DOHH2 (cell line): ENCODE results near the gene EXOSC5.
A peak's percentile ranks its signal among the peaks of the same experiment; 100 is the strongest.
"Not testable (repeated sequence)": the region's sequence is repeated elsewhere in the genome, so short reads cannot be mapped to it uniquely, and the experiment has no call there.

Source experiments
- H3F3A ChIP-seq: fragments of 200-600 bp; sonication (generic), shearing (Covaris generic); 2 replicates; pipeline ENCODE4 v1.6.0; 2016; ENCODE audit warnings: antibody characterized with exemption, mild to moderate bottlenecking; ENCODE audit not compliant: control insufficient read depth, insufficient read depth
- H3K27ac ChIP-seq: fragments of 200-600 bp; sonication (generic); 2 replicates; pipeline ENCODE4 v1.5.1; 2014; ENCODE audit warnings: low read depth, mild to moderate bottlenecking, low read length, moderate library complexity
- H3K27me3 ChIP-seq: fragments of 200-600 bp; sonication (generic); 2 replicates; pipeline ENCODE4 v1.6.1; 2014; ENCODE audit warnings: mild to moderate bottlenecking, low read length, mixed read lengths; ENCODE audit not compliant: control insufficient read depth
- H3K36me3 ChIP-seq: fragments of 200-600 bp; sonication (generic); 2 replicates; pipeline ENCODE4 v1.6.1; 2014; ENCODE audit warnings: mild to moderate bottlenecking, low read length, moderate library complexity, mixed read lengths; ENCODE audit not compliant: control insufficient read depth
- H3K4me1 ChIP-seq: fragments of 200-600 bp; sonication (generic); 2 replicates; pipeline ENCODE4 v1.6.1; 2014; ENCODE audit warnings: mild to moderate bottlenecking, low read length, mixed read lengths; ENCODE audit not compliant: control insufficient read depth
- H3K4me2 ChIP-seq: fragments of 200-600 bp; sonication (generic); 2 replicates; pipeline ENCODE4 v1.6.0; 2014; ENCODE audit warnings: mild to moderate bottlenecking, low read length, moderate library complexity
- H3K4me3 ChIP-seq: fragments of 200-600 bp; sonication (generic); 2 replicates; pipeline ENCODE4 v1.5.1; 2014; ENCODE audit warnings: mild to moderate bottlenecking, low read length, mixed read lengths
- H3K79me2 ChIP-seq: fragments of 200-600 bp; sonication (generic); 2 replicates; pipeline ENCODE4 v1.6.1; 2014; ENCODE audit warnings: mild to moderate bottlenecking, low read length, mixed read lengths; ENCODE audit not compliant: control insufficient read depth
- H3K9me2 ChIP-seq: fragments of 200-600 bp; sonication (generic); replicated peaks from 2 replicates; pipeline ENCODE4 v1.6.1; 2014; ENCODE audit warnings: mild to moderate bottlenecking, low read length, mixed read lengths; ENCODE audit not compliant: control insufficient read depth
- H3K9me3 ChIP-seq: fragments of 200-600 bp; sonication (generic); 2 replicates; pipeline ENCODE4 v1.6.1; 2014; ENCODE audit warnings: antibody characterized with exemption, low read length, mixed read lengths; ENCODE audit not compliant: control insufficient read depth, insufficient read depth
- H4K20me1 ChIP-seq: fragments of 200-600 bp; sonication (generic); 2 replicates; pipeline ENCODE4 v1.6.0; 2014; ENCODE audit warnings: low read depth, mild to moderate bottlenecking, antibody characterized with exemption, low read length, moderate library complexity; ENCODE audit not compliant: control insufficient read depth, insufficient read depth
- EZH2phosphoT487 ChIP-seq: fragments of 200-600 bp; sonication (generic); IDR thresholded peaks from 2 replicates; pipeline ENCODE4 v1.6.1; 2017; ENCODE audit warnings: borderline replicate concordance, mild to moderate bottlenecking, antibody characterized with exemption, low read length, moderate library complexity, mixed read lengths
- TF ChIP-seq, protein P1 (sequence below): fragments of 200-600 bp; sonication (generic); IDR thresholded peaks from one replicate; pipeline ENCODE4 v1.5.1; 2014; ENCODE audit warnings: antibody characterized with exemption, mild to moderate bottlenecking, low read depth, low read length; ENCODE audit not compliant: poor library complexity, severe bottlenecking

Gene EXOSC5

GRCh38 chr19:41352279-41352608, 44.9 kb downstream of the EXOSC5 start:
- H3K4me3 ChIP-seq: peak overlapping the region; percentile 94
- H3K36me3 ChIP-seq: peaks cover 48% of the 10 kb centered on the region
- H3F3A ChIP-seq: no peaks in the 10 kb centered on the region; the same call in 1 of the 2 replicates
- peaks cover 27% of the 10 kb centered on the region for H3K4me1 ChIP-seq
- peaks cover 19% of the 10 kb centered on the region; the same call in 1 of the 2 replicates for H4K20me1 ChIP-seq
- no peaks in the 10 kb centered on the region for H3K9me2 ChIP-seq
- peak overlapping the region; percentile 72 for H3K4me2 ChIP-seq
- peaks cover 62% of the 10 kb centered on the region for H3K79me2 ChIP-seq
- TF ChIP-seq, protein P1, sequence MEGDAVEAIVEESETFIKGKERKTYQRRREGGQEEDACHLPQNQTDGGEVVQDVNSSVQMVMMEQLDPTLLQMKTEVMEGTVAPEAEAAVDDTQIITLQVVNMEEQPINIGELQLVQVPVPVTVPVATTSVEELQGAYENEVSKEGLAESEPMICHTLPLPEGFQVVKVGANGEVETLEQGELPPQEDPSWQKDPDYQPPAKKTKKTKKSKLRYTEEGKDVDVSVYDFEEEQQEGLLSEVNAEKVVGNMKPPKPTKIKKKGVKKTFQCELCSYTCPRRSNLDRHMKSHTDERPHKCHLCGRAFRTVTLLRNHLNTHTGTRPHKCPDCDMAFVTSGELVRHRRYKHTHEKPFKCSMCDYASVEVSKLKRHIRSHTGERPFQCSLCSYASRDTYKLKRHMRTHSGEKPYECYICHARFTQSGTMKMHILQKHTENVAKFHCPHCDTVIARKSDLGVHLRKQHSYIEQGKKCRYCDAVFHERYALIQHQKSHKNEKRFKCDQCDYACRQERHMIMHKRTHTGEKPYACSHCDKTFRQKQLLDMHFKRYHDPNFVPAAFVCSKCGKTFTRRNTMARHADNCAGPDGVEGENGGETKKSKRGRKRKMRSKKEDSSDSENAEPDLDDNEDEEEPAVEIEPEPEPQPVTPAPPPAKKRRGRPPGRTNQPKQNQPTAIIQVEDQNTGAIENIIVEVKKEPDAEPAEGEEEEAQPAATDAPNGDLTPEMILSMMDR: no peak
- no peak for TF ChIP-seq EZH2phosphoT487
- H3K27me3 ChIP-seq: no peaks in the 10 kb centered on the region
- H3K9me3 ChIP-seq: no peaks in the 10 kb centered on the region
- peak overlapping the region; percentile 73 for H3K27ac ChIP-seq

DNA sequence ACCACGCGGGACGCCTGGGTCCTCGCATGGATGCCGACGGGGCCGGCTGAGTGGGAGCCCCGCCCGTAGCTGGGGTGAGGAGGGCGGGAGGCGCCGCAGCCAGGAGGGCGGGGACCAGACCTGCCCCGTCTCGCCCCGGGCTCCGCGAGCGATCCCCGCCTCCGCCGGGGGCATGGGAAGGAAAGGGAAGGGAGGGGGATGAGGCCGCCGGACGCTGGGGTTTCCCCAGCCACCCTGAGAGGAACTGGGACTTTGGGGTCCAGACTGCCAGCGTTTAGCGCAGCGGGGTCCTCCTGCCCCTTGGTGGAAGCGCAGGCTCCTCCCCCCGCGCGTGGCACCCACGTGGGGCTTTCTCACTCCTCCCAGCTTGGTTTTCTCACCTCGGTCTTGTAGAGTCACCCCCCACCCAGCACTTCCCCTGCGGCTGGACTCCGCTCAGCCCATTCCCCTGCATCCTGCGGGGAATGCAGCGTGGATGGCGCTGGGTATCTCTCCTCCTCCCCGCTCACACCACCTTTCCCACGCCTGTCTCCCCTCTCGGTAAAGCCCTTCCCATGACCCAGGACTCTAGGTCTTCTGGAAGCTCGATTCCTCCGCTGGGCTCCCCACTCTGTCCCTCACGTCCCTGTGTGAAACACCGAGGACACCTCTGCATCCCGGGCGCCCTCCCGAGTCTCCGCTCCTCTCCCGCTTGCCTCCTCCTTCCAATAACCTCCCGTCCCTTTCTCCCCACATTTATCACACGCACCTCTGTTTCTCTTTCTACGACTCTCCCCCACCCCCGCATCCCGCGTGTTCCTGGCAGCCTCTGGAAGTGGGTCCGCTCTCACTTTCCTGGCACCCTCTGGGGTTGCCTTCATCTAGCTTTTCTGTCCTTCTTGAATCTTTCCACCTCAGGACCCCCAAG, 45.6 kb downstream of the EXOSC5 start:
- Histone ChIP-seq H3K4me2 (peak overlapping the region; percentile 72), H3K36me3 (peaks cover 54% of the 10 kb centered on the region), H3K9me2 (no peaks in the 10 kb centered on the region), H3K27ac (peak overlapping the region; percentile 73), H3K79me2 (peaks cover 63% of the 10 kb centered on the region), H4K20me1 (peaks cover 19% of the 10 kb centered on the region; the same call in 1 of the 2 replicates), H3K27me3 (no peaks in the 10 kb centered on the region), H3K4me3 (peak overlapping the region; percentile 94), H3K9me3 (no peaks in the 10 kb centered on the region), H3F3A (no peaks in the 10 kb centered on the region; the same call in 1 of the 2 replicates), H3K4me1 (peaks cover 27% of the 10 kb centered on the region)
- TF ChIP-seq EZH2phosphoT487: no peak
- TF ChIP-seq, protein P1: no peak

DNA sequence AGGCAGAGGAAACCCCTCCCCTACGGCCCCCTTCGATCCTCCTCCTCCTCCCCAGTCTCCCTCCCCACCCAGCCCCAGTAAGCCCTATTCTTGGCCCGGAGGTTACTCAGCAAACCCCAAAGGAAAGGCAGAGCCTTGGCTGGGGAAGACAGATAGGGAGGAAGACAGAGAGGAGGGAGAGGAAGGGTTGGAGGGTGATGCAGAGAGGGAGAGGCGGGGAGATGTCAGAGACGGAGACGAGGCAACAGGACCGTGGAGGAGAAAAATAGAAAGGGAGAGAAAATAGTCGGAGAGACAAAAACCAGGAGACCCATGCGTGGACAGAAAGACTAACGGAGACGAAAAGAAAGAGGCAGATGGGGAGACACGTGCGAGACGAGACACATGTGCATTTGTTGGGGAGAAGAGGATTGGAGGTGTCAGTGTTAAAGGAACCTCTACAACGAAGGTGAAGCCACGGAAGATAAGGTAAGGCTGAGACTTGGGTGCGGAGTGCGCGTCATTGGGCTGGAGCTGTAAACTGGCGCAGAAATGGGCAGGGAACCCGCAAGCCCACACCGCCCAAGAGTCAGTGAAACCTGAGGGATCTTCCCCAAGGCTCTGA, 46.3 kb downstream of the EXOSC5 start:
- Histone ChIP-seq H3K36me3 (peaks cover 61% of the 10 kb centered on the region), H3K79me2 (peaks cover 71% of the 10 kb centered on the region), H3K27me3 (no peaks in the 10 kb centered on the region), H3K9me2 (no peaks in the 10 kb centered on the region), H3K4me3 (peak overlapping the region; percentile 94), H3K27ac (peak overlapping the region; percentile 73), H3K4me2 (peak overlapping the region; percentile 72), H3K9me3 (no peaks in the 10 kb centered on the region), H3F3A (no peaks in the 10 kb centered on the region; the same call in 1 of the 2 replicates), H4K20me1 (peaks cover 19% of the 10 kb centered on the region; the same call in 1 of the 2 replicates), H3K4me1 (peaks cover 27% of the 10 kb centered on the region)
- TF ChIP-seq EZH2phosphoT487: no peak
- TF ChIP-seq, protein P1: no peak

GRCh38 chr19:41346916-41347315, 50.2 kb downstream of the EXOSC5 start:
- H3K9me2 ChIP-seq, H3K4me3 ChIP-seq, H3K27me3 ChIP-seq, H3K4me2 ChIP-seq, H3F3A ChIP-seq, H3K27ac ChIP-seq, H3K9me3 ChIP-seq: not testable (repeated sequence)
- Histone ChIP-seq H3K36me3 (peaks cover 75% of the 10 kb centered on the region), H4K20me1 (peaks cover 19% of the 10 kb centered on the region; the same call in 1 of the 2 replicates), H3K79me2 (peaks cover 63% of the 10 kb centered on the region), H3K4me1 (peaks cover 27% of the 10 kb centered on the region)
